ENCODE data around the gene PACS1. TPM values are rescaled to one million over a fixed set of nuclear protein-coding genes. Genes with fewer than 3 reads are reported as not detected.

The PACS1 gene
- total and polyA plus RNA-seq, 2 donors (not counting 1 experiment from before 2014, with no cell fraction given): 25.9 to 28.5 TPM

DNA sequence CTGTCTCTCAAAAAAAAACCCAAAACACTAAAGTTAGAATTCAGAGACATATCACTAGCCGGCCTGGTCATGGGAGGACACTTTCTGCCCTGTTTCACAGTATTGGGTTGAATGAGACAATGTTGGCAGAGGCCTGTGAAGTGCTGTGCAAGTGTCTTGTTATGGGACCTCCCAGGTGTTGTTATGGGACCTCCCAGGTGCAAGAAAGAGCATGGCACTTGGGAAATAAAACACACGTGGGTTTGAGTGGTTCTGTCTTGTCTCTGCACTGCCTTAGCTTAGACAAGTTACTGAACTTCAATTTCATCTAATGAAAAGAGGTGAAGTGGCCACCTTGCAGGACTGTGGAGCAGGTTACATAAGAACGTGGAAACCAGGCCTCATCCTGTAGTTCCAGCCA is 169.4 kb downstream of the PACS1 start:
- H3K36me3 ChIP-seq (ENCODE audit: control insufficient read depth, insufficient read depth, low read length): peaks cover 5% of the 10 kb centered on the region
- no peak for DNase-seq (ENCODE audit: low read depth in 2 of 2)
- H4K20me1 ChIP-seq (ENCODE audit: control insufficient read depth, extremely low read depth, insufficient read depth, low read length): no peaks in the 10 kb centered on the region

DNA sequence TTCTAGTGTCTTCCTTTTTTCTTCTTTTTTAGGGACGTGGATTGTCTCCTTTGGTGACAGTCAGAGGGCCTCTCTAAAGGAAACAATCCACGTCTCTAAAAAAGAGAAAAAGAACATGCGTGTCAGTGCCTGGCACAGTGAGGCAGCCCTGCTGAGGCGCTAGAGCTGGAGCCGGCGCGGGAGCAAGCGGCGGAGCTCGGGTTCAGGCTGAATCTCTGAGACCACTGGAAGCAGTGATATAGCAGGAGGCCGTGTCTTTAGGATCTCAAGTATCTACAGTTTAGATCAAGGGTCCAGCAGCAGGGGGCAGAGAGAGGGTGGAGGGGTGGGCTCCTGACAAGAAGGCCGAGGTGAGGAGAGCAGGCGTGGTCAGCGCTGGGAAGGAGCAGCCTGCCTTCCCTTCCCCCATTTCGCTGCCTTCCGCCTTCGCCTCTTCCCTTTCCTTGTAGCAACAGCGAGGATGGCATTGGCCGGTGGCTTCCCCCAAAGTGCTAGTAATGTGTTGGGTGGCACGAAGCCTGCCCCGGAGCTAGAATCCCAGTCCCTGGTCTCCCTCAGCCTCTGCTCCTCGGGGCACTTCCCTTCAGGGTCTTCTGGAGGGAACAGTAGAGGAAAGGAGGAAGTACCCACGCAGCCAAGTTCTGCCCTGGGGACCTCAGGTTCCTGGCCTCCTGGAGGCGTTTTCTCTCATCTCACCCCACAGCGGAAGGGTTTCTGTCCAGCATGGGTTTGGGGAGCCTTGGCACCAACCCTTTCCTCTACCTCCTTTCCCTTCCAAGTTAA is 170.1 kb downstream of the PACS1 start:
- TF ChIP-seq, protein P1, sequence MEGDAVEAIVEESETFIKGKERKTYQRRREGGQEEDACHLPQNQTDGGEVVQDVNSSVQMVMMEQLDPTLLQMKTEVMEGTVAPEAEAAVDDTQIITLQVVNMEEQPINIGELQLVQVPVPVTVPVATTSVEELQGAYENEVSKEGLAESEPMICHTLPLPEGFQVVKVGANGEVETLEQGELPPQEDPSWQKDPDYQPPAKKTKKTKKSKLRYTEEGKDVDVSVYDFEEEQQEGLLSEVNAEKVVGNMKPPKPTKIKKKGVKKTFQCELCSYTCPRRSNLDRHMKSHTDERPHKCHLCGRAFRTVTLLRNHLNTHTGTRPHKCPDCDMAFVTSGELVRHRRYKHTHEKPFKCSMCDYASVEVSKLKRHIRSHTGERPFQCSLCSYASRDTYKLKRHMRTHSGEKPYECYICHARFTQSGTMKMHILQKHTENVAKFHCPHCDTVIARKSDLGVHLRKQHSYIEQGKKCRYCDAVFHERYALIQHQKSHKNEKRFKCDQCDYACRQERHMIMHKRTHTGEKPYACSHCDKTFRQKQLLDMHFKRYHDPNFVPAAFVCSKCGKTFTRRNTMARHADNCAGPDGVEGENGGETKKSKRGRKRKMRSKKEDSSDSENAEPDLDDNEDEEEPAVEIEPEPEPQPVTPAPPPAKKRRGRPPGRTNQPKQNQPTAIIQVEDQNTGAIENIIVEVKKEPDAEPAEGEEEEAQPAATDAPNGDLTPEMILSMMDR (conservative IDR thresholded peaks at IDR 0.05 in 1 of 2, IDR thresholded peaks at IDR 0.05 in 1 of 2; ENCODE audit: low read depth in 1 of 2, low read length in 2 of 2): no peak
- no peak for TF ChIP-seq EZH2 (IDR thresholded peaks at IDR 0.05; ENCODE audit: low read length, missing control alignments)
- DNase-seq (ENCODE audit: low read depth in 2 of 2): no peak
- H2AFZ ChIP-seq (ENCODE audit: low read length): no peak overlapping the region
- H3K4me3 ChIP-seq (replicated peaks in 1 of 4; ENCODE audit: control extremely low read depth in 1 of 4, insufficient read depth in 1 of 4, low read depth in 3 of 4, low read length in 4 of 4): no peak overlapping the region
- H3K9ac ChIP-seq (ENCODE audit: insufficient read depth, low read length): no peak overlapping the region
- H4K20me1 ChIP-seq (ENCODE audit: control insufficient read depth, extremely low read depth, insufficient read depth, low read length): no peaks in the 10 kb centered on the region
- no peaks in the 10 kb centered on the region for H3K4me1 ChIP-seq (ENCODE audit: control insufficient read depth, extremely low read depth, insufficient read depth, low read length)
- H3K9me3 ChIP-seq (ENCODE audit: control insufficient read depth, insufficient read depth, low read depth, low read length): no peaks in the 10 kb centered on the region
- H3K79me2 ChIP-seq (ENCODE audit: control insufficient read depth, insufficient read depth, low read length): no peaks in the 10 kb centered on the region
- no peak overlapping the region for H3K27ac ChIP-seq (ENCODE audit: insufficient read depth, low read length)
- H3K27me3 ChIP-seq (ENCODE audit: control insufficient read depth, insufficient read depth, low read length): no peaks in the 10 kb centered on the region
- peaks cover 7% of the 10 kb centered on the region for H3K36me3 ChIP-seq (ENCODE audit: control insufficient read depth, insufficient read depth, low read length)
- no peak overlapping the region for H3K4me2 ChIP-seq (ENCODE audit: extremely low read depth, insufficient read depth, low read length)

More for the DNA sequence above, 169.4 kb downstream of the PACS1 start:
- no peaks in the 10 kb centered on the region for H3K79me2 ChIP-seq (ENCODE audit: control insufficient read depth, insufficient read depth, low read length)
- no peaks in the 10 kb centered on the region for H3K9me3 ChIP-seq (ENCODE audit: control insufficient read depth, insufficient read depth, low read depth, low read length)
- no peak overlapping the region for H3K4me2 ChIP-seq (ENCODE audit: extremely low read depth, insufficient read depth, low read length)
- H3K4me1 ChIP-seq (ENCODE audit: control insufficient read depth, extremely low read depth, insufficient read depth, low read length): no peaks in the 10 kb centered on the region
- H3K4me3 ChIP-seq (replicated peaks in 1 of 4; ENCODE audit: control extremely low read depth in 1 of 4, insufficient read depth in 1 of 4, low read depth in 3 of 4, low read length in 4 of 4): no peak overlapping the region
- H2AFZ ChIP-seq (ENCODE audit: low read length): no peak overlapping the region
- H3K27me3 ChIP-seq (ENCODE audit: control insufficient read depth, insufficient read depth, low read length): no peaks in the 10 kb centered on the region
- no peak overlapping the region for H3K27ac ChIP-seq (ENCODE audit: insufficient read depth, low read length)
- TF ChIP-seq, protein P1 (conservative IDR thresholded peaks at IDR 0.05 in 1 of 2, IDR thresholded peaks at IDR 0.05 in 1 of 2; ENCODE audit: low read depth in 1 of 2, low read length in 2 of 2): no peak
- TF ChIP-seq EZH2 (IDR thresholded peaks at IDR 0.05; ENCODE audit: low read length, missing control alignments): no peak
- no peak overlapping the region for H3K9ac ChIP-seq (ENCODE audit: insufficient read depth, low read length)

DNA sequence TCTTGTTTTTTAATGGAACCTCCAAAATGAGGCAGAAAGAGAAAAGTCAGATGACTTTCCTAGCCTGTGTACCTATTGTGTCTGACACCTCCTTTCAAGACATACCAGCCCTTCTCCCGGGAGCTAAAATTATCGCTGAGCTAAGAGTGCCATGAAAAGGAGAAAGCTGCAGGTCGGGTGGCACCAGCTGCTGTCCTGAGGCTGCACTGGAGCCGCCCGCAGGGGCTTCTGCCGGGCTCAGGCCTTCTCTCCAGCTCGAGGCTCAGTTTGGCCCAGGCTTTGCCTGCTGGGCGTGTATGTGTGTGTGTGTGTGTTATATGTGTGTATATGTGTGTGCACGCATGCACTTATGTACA is 170.7 kb downstream of the PACS1 start:
- Histone ChIP-seq H3K36me3 (ENCODE audit: control insufficient read depth, insufficient read depth, low read length) (peaks cover 7% of the 10 kb centered on the region), H3K4me3 (replicated peaks in 1 of 4; ENCODE audit: control extremely low read depth in 1 of 4, insufficient read depth in 1 of 4, low read depth in 3 of 4, low read length in 4 of 4) (no peak overlapping the region), H3K4me2 (ENCODE audit: extremely low read depth, insufficient read depth, low read length) (no peak overlapping the region), H3K27me3 (ENCODE audit: control insufficient read depth, insufficient read depth, low read length) (no peaks in the 10 kb centered on the region), H3K9ac (ENCODE audit: insufficient read depth, low read length) (no peak overlapping the region), H3K4me1 (ENCODE audit: control insufficient read depth, extremely low read depth, insufficient read depth, low read length) (no peaks in the 10 kb centered on the region), H3K9me3 (ENCODE audit: control insufficient read depth, insufficient read depth, low read depth, low read length) (no peaks in the 10 kb centered on the region), H2AFZ (ENCODE audit: low read length) (no peak overlapping the region), H3K79me2 (ENCODE audit: control insufficient read depth, insufficient read depth, low read length) (no peaks in the 10 kb centered on the region), H3K27ac (ENCODE audit: insufficient read depth, low read length) (no peak overlapping the region), H4K20me1 (ENCODE audit: control insufficient read depth, extremely low read depth, insufficient read depth, low read length) (no peaks in the 10 kb centered on the region)
- no peak for TF ChIP-seq EZH2 (IDR thresholded peaks at IDR 0.05; ENCODE audit: low read length, missing control alignments)
- TF ChIP-seq, protein P1 (conservative IDR thresholded peaks at IDR 0.05 in 1 of 2, IDR thresholded peaks at IDR 0.05 in 1 of 2; ENCODE audit: low read depth in 1 of 2, low read length in 2 of 2): no peak
- no peak for DNase-seq (ENCODE audit: low read depth in 2 of 2)

Data from fibroblast of lung (primary cell).